HG03442 (cell line): ENCODE results near the gene PWWP2B.

ENCODE experiments used
- ATAC-seq: cut with Tn5 transposase; IDR thresholded peaks from one replicate; pipeline ENCODE4 v1.9.1; 2021; ENCODE audit warnings: mild to moderate bottlenecking, moderate library complexity; ENCODE audit not compliant: unreplicated experiment

Gene PWWP2B

DNA sequence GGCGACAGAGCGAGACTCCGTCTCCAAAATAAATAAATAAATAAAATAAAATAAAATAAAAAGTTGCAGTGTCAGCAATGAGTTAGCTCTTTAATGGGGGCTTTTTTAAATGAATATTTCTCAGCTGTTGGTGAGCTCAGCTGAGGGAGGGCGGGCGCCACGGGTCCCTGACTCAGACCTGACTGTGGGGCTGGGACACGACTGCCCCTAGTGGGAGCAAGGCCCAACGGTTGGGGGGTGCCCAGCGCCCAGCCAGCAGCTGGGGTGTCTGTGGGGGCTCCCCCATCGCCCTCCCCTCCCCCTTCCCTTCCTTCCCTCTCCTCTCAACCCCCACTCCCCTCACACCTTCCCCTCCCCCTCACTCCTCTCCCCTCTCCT is 46.6 kb downstream of the PWWP2B start:
- ATAC-seq, result peak; percentile 36

DNA sequence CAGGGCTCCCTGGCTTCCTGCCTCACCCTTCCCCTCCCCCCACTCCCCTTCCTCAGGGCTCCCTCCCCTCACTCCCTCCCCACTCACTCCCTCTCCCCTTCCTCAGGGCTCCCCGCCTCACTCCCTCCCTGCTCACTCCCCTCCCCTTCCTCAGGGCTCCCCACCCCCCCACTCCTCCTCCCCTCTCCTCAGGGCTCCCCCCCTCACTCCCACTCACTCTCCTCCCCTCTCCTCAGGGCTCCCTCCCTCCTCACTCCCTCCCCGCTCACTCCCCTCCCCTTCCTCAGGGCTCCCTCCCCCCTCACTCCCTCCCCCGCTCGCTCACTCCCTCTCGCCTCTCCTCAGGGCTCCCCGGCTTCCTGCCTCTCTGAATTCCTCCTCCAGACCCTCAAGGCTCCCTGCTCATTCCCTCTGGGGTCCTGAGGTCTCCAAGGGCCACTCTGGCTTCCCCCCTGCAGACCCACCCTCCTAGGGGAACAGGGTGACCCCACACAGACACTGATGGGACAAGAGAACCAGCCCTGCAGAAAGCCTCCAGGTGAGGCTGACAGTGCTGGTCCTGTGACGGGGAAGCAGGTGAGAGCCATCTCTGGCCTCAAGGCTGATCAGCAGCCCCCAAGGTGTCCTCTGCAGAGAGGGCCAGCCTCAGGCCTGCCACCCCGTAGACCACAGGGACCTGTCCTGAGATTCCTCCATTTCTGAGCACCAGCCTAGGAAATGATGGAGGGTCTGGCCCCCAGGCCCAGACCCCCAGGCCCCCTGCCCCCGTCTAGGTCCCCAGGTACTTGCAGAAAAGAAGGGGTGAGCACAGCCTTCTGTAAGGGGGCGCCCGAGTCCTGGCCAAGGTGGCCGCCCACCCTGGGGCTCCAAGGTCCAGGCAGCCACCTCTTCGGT is 47.2 kb downstream of the PWWP2B start:
- no peak for ATAC-seq

DNA sequence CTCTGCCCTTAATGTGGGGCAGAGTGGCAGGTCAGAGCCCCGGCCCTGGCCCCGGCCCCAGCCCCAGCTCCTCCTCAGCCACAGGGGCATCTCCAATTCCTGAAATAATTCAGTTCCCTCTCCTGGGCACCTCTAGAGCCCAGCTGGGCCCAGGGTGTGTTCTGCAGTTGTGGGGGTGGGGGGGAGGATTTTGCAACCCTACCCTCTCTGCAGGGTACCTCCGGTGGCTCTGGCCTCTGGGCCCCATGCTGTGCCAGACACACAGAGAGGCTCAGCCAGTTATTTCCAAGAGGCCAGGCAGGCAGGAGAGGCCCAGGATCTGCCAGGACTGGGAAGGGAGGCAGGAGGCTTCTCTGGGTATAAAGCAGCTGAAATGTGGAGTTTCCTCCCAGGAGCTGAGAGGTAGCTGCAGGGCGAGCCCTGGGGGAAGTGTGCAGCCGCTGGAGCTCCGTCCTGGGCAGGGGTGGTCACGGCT is 47.9 kb downstream of the PWWP2B start:
- no peak for ATAC-seq

DNA sequence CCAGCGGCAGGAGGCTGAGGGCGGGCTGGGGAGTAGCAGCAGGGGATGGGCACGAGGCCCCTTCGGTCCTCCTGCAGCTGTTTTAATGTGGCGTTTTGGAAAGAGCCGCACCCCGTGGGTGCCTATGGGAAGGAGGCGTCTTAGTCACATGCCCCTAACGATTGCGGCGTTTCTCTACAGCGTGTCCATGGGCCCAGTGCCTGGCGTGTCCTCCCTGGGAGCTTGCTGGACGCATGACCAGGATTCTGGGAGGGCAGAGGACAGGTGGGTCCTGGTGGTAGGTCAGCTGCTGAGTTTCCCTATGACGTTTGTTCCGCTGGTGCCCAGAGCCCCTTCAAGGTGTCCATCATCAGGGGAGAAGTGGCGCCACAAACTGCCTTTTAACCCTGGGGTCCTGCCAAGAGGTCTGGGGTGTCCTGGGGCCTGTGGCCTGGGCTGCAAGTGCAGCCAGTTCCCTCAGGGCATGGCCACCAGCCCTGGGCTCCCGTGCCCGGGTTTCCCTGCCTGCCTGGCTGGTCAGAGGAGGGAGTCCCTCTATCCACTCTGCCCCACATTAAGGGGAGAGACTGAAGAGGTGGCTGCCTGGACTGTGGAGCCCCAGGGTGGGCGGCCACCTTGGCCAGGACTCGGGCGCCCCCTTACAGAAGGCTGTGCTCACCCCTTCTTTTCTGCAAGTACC is 48.7 kb downstream of the PWWP2B start:
- ATAC-seq, result no peak

DNA sequence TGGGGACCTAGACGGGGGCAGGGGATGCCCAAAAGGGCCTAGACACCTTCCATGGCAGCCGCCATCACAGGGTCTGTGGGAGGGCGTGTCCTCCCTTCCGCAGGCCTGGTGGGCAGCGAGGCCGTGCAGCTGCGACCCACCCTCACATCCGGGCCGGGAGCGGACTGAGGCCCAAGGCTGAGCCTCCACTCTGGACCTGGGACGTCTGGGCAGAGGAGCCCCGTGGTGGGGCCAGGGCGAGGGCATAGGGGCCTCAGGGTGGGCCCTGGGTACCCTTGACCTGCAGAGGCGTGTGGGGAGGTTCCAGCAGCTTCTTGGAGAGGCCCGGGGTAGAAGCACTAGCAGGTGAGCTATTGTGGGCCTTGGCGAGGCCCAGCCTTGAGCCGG is 49.2 kb downstream of the PWWP2B start:
- ATAC-seq, result no peak

DNA sequence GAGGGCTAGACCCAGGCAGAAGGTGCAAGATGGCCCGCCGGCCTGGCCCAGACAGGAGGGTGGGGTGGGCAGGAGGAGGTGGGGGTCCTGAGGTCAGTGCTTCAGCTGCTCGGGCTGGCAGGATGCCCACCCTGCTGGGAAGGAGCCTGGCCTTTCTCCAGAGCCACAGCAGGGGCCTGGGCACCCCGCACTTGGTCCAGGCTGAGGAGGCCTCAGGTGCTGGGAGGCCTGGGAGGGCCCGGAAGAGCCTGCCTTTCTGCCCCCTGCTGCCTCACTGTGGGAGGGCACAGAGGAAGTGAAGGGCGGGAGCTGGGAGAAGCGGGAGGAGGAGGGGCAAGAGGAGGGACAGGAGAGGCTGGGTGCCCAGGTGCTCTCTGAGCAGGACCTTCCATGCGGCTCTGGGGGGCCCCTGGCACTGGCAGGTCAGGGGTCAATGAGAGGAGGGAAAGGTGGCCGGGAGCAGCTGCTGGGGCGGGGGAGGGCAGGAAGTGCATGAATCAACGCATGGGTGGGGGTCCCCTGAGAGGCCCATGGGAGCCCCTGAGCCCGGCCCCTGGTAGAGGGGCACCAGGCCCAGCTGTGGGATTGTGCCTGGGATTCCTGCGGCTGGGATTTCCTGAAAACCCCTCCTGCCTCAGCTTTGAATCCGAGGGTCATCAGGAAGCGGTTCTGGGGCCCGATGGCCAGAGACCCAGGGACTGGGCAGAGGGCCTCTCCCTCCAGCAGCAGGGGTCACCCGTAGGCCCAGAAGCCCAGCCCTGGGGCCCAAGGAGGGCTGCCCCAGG is 49.9 kb downstream of the PWWP2B start:
- ATAC-seq, result peak; percentile 56

DNA sequence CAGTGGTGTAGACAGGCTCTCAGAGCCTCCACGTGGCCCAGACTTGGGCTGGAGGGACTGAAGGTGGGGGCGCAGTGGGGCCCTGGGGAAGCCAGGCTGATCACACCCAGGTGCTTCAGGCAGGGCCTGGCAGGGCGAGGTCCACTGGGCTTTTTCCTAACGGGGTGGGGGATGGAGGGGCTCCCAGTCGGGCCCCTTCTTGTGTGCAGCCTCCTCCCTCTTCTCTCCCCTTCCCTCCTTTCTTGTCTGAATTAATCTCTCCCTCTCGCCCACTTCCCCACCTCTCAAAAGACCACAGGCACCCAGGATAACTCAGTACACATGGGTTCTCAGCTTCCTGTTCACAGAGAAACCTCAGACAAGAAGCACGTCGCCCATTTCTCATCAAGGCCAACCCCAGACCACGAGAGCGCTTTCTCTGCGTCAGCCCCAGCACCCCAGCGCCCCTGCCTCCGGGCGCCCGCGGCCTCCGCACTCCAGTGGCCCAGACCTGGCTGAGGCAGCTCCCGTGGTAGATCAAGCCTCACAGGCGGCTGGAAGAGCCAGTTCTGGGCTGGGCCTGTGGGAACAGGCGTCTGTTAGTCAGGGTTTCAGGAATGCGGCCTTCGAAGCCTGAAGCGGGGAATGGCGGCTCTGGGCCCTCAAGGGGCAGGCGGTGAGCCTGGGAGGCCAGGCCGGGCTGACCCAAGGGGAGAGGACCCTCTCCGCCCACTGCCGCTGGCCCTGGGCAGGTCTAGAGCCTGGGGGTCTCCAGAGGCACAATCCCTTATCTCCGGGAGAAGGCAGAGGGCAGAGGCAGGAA is 50.6 kb downstream of the PWWP2B start:
- no peak for ATAC-seq

DNA sequence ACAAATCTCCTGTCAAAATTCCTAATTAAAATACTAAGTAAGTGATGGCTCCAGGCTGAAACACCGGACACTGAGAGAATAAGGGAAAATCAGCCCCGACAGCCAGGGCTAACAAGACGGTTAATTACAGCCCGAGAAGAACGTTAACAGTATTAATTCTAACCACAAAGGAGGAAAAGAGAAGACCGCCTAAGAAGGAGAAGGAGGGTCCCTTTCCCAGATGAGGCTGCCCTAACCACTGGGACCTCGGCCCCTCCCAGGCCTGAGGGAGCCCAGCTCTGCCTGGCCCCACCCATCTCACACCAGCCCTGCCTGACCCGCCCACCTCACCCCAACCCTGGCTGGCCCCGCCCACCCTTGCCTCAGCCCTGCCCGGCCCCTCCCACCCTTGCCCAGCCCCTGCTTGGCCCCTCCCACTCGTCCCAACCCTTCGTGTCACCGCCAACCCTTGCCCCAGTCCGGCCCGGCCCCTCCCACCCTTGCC is 51.3 kb downstream of the PWWP2B start:
- no peak for ATAC-seq

DNA sequence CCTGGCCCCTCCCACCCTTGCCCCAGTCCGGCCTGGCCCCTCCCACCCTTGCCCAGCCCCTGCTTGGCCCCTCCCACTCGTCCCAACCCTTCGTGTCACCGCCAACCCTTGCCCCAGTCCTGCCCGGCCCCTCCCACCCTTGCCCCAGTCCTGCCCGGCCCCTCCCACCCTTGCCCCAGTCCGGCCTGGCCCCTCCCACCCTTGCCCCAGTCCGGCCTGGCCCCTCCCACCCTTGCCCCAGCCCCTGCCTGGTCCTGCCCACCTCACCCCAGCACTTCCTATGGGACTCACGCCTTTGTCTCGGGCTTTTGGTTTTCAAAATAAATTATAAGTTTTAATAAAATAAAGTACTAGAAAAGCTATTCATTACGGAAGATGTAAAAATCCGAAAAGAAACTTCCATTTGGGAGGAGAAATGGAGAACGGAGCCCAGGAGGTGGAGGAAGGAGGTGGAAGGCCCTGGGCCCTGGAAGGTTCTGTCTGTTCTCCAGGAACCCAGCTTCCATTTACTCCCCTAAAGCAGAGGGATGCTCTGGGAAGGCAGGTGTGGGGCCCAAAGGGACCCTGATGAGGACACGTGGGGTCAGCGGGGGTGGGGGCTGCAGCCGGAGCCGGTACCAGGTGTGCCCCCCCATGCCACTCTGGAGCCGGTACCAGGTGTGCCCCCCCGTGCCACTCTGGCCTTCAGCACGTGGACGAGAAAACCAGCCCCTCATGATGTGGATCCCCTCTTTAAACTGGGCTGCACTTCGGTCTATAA is 52.2 kb downstream of the PWWP2B start:
- no peak for ATAC-seq

DNA sequence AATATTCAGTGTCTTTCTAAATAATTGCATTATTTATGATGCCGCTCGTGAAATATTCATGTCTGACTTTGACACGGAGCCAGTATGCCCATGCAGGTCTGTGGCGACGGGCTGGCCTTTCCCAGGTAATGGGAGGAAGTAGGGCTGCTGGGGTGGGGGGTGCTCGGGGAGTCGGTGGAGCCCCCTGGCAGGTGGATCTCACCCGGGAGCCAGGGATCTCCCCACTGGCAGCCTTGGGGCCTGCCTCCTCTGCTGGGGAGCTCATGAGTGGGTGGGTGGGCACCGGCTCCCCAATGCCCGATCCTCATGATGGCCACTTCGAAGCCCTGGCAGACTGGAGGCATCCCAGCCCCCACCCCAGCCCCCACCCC is 52.8 kb downstream of the PWWP2B start:
- no peak for ATAC-seq

DNA sequence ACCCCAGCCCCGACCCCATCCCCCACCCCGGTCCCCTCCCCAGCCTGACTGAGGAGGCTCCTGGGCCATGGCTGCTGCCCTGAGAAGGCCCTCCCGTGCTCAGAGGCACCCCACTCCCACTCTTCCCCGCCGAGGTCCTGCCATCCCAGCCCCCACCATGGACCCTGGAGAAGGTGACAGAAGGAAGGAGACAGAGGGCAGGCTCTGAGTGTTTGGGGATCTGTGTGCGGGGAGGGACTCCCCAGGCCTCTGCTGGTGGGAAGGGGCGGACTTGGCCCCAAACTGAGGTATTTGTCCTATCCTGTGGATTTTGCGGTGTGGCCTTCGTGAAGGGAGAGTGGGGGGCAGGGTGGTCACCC is 53.4 kb downstream of the PWWP2B start:
- no peak for ATAC-seq

DNA sequence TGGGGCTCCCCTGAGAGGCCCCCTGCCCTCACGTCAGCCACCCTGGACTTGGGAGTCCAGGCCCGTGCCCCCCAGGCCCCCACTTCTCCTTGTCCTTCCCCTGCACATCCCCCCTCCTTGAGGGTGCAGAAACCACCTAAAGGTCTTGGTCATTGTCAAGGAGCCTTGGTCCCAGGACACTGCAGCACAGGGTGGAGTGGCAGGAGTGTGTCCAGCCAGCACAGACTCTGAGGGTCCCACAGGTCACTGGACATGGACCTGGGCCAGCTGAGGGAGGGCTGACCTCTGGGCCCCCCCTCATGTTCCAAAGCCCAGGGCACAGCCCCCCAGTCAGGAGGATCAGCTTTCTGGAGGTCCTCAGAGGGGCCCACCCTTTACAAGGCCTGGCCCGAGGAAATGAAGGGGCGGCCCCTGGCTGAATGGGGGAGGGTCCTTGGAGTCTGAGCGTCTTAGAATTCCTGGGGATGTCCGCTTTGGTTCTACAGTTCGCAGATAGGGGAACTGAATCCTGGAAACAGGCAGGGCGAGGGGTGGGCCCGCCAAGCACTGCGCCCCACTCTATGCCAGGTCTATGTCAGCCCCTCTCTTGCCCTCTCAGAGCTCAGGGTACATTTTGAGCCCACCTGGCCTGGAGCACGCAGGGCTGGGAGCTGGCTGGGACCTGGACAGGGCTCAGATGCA is 54.0 kb downstream of the PWWP2B start:
- no peak for ATAC-seq

DNA sequence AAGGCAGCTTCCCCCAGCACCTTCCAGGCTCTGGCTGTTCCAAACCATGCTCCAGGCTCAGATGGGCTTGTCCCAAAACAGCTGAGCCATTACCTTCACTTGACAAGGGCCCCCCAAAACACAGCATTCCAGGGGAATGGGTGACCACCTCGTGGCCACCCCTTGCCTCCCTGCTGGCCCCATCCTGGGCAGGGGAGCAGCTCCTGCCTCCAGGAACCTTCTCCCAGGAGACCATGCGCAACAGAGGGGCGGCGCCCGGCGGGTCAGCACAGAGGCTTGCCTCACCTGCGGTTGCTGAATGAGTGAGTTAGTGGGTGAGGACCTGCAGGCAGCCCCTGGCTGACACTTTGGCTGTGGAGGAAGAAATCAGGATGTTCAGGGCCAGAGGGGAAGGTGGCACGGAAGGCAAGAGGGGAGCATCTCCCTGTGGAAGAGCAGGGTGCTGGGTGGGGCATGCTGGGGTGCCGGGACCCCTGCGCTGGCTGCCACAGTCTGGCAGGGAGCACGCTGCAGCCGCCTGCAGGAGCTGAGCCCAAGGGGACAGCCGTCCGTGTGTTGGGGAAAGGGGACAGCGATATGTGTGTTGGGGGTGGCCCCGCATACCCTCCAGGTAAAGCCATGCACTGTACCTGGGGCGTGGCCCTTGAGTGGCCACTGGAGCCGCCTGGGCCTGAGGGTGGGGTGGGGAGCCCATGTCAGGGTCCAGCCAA is 54.7 kb downstream of the PWWP2B start:
- ATAC-seq, result no peak

DNA sequence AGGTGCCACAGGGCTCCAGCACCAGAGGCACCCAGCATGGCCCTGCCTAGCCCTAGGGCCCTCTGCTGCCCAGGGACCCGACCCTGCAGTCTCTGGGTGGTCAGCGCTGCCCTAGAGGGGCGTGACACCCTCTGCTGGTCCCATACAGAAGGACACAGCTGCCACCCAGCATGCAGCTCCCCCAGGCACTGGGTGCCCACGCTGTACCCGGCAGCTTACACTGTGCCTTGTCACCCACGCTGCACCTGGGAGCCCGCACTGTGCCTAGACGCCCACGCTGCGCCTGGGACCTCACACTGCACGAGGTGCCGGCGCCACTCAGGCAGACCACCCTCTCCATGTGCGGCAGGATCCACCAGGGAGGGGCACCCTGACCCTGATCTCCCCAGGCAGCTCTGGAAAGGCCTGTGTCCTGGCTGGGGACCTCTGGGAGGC is 55.2 kb downstream of the PWWP2B start:
- ATAC-seq, result peak; percentile 8

DNA sequence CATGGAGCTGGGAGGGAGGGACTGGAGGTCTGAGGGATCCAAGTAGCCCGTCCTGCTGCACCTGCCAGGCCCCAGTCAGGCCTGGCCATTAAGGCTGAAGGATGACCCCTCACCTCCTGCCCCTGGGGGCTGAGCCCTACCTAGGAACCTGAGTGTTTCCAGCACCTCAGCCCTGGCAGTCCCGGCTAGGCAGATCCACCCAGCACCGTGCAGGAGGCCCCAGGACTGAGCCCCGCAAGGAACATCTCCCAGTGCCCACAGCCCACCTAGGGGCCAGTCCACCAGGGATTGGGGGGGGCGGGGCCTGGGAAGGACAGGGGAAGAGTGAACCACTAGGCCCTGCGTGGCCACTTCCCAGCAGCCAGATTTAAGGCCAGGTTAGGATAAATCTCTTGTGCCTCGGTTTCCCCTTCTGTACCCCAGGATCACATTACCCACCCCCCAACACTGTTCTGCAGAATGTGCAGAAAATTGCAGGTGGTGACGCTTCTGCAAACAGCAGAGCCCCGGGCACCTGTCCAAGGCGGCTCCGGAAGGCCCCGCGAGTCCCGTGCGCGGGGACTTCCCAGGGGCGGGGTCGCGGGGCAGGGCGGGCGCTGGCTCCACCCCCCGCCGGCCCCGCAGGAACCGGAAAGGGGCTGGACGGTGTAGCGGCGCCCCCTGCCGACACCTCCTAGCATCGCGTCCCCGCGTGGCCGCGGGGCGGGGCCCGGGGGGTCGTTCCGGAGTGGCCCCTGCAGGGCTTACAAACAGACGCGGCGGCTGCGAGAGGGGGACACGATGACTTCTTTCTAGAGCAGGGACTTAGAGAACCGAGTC is 55.9 kb downstream of the PWWP2B start:
- peak; percentile 75 for ATAC-seq

DNA sequence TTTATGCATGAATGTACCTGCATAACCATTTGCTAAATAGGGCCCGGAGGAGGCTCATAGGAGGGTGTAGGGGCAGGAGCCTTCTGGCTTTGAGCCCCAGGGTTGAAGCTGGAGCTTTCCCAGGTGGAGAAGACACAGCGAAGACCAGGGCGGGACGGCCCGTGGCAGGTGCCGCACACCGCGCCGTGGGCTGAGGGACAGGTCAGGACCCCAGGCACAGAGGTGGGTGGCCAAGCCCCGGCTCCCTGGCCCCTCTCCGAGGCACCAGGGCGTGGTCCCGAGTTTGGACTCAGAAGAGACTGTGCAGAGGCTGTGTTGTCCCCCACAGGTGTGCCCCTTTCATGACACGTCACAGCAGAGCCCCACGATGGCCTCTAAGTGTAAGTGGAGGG is 56.5 kb downstream of the PWWP2B start:
- ATAC-seq, result peak; percentile 5

DNA sequence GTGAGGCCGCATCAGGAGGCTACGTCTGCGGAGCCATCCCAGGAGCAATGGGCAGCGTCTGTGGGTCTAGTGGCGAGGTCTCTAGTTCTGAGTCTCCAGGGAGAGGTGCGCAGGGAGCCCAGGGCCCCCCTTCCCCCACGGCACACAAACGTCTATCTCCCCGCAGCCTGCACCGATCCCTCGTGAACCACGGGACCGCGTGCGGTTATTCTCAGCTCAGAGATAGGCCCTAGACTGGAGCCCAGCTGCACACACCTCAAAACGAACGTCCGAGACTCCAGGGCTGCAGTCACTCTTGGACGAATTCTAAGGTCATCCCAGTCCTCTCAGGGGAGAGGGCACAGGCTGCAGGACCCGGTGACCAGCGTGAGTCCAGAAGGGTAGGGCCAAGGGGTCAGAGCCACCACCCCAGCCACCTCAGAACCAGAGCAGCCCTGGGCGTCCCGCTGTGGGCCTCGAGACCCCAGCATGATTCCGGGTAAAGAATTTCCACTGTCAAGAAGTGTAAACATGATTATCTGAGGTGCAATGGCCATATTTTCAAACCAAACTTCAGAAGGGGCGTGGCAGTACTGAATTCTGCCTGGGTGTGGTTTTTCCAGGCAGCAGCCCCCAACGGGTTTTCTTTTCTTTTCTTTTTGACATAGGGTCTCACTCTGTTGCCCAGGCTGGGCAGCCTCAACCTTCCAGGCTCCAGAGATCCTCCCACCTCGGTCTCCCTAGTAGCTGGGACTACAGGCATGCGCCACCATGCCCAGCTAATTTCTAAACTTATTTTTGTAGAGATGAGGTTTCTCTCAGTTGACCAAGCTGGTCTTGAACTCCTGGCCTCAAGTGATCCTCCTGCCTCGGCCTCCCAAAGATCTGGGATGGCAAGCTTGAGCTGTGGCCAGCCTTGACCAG is 57.5 kb downstream of the PWWP2B start:
- no peak for ATAC-seq
